IPS-18a (cell line): ENCODE data around the gene SCGB1D2.

Experiments
- H3K27ac ChIP-seq: one replicate; pipeline ENCODE4 v1.5.1; 2013; ENCODE audit warnings: low read length
- H3K27me3 ChIP-seq: one replicate; pipeline ENCODE4 v1.6.1; 2013; ENCODE audit warnings: mild to moderate bottlenecking, low read length; ENCODE audit not compliant: control insufficient read depth, insufficient read depth
- H3K36me3 ChIP-seq: one replicate; pipeline ENCODE4 v1.6.1; 2013; ENCODE audit warnings: low read depth, low read length; ENCODE audit not compliant: control insufficient read depth
- H3K4me1 ChIP-seq: one replicate; pipeline ENCODE4 v1.6.1; 2013; ENCODE audit warnings: low read depth, low read length; ENCODE audit not compliant: control insufficient read depth
- H3K4me3 ChIP-seq: one replicate; pipeline ENCODE4 v1.5.1; 2013; ENCODE audit warnings: low read length
- H3K9ac ChIP-seq: one replicate; pipeline ENCODE4 v1.6.1; 2013; ENCODE audit warnings: mild to moderate bottlenecking, low read length, moderate library complexity
- H3K9me3 ChIP-seq: one replicate; pipeline ENCODE4 v1.6.1; 2013; ENCODE audit warnings: low read depth, low read length; ENCODE audit not compliant: control insufficient read depth

SCGB1D2 gene

DNA sequence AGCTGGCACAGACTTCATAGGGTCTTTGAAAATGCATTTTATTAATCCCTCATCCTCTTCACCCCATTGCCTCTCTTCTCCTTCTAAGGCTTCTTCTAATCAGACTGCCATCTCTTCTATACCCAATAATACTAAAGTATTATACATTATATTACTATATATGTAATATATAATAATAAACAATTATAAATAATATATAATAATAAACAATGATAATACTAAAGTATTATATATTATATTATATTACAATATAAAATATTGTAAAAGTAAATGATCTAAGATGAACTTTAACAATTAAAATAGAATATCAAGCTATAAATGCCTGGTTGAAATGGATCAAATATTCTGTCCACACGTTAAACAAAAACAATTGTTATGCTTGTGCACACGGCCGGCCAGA is 20.5 kb upstream of the SCGB1D2 start:
- no peaks in the 10 kb centered on the region for H3K27me3 ChIP-seq
- H3K4me3 ChIP-seq, result no peak overlapping the region
- H3K27ac ChIP-seq, result no peak overlapping the region
- no peaks in the 10 kb centered on the region for H3K4me1 ChIP-seq
- no peaks in the 10 kb centered on the region for H3K36me3 ChIP-seq
- H3K9ac ChIP-seq, result no peak overlapping the region
- H3K9me3 ChIP-seq, result peaks cover 17% of the 10 kb centered on the region

- H3K36me3 ChIP-seq, result no peaks in the 10 kb centered on the region
- H3K4me3 ChIP-seq, result no peak overlapping the region
- no peaks in the 10 kb centered on the region for H3K4me1 ChIP-seq
- no peak overlapping the region for H3K27ac ChIP-seq
- peaks cover 17% of the 10 kb centered on the region for H3K9me3 ChIP-seq
- no peak overlapping the region for H3K9ac ChIP-seq
- no peaks in the 10 kb centered on the region for H3K27me3 ChIP-seq
Measured at GRCh38 chr11:62223095-62223494, 18.9 kb upstream of the SCGB1D2 start.

DNA sequence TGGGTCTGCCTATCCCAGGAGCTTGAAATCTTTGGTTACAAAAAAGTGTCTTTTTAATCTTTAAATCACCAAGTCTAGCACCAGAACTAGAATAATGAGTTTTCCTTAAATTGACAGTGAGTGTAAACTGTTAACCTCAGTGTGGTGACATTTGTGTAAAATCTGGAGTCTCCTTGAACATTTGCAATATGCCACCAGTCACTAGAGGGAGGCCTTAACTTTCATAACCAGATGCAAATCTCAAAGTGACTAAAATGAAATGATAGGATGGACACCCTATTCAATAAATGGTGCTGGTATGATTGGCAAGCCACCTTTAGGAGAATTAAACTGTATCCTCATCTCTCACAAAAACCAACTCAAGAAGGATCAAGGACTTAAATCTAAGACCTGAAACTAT is 8.3 kb upstream of the SCGB1D2 start:
- peaks cover 4% of the 10 kb centered on the region for H3K27me3 ChIP-seq
- H3K4me1 ChIP-seq, result no peaks in the 10 kb centered on the region
- H3K4me3 ChIP-seq, result no peak overlapping the region
- no peaks in the 10 kb centered on the region for H3K9me3 ChIP-seq
- H3K9ac ChIP-seq, result no peak overlapping the region
- no peaks in the 10 kb centered on the region for H3K36me3 ChIP-seq
- no peak overlapping the region for H3K27ac ChIP-seq

GRCh38 chr11:62236187-62236586 is 5.9 kb upstream of the SCGB1D2 start:
- Histone ChIP-seq H3K27me3 (peaks cover 4% of the 10 kb centered on the region), H3K9ac (no peak overlapping the region), H3K4me1 (no peaks in the 10 kb centered on the region), H3K4me3 (no peak overlapping the region), H3K36me3 (no peaks in the 10 kb centered on the region), H3K9me3 (no peaks in the 10 kb centered on the region), H3K27ac (no peak overlapping the region)

DNA sequence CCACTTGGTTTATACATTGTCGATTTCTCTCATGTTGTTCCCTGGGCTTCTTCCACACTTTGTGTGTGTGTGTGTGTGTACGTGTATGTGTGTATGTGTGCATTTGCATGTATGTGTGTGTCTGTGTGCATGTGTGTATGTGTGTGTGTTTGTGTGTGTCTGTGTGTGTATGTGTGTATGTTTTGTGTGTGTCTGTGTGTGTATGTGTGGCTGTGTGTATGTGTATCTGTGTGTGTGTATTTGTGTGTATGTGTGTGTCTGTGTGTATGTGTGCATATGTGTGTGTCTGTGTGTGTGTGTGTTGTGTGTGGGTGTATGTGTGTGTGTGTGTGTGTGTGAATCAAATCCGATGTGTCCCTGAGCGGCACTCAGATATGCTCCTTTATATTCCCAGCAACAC is 4.5 kb upstream of the SCGB1D2 start:
- H3K4me1 ChIP-seq, result no peaks in the 10 kb centered on the region
- no peaks in the 10 kb centered on the region for H3K9me3 ChIP-seq
- no peaks in the 10 kb centered on the region for H3K36me3 ChIP-seq
- no peak overlapping the region for H3K9ac ChIP-seq
- peaks cover 4% of the 10 kb centered on the region for H3K27me3 ChIP-seq
- H3K4me3 ChIP-seq, result no peak overlapping the region
- H3K27ac ChIP-seq, result no peak overlapping the region

GRCh38 chr11:62238151-62238550 is 3.9 kb upstream of the SCGB1D2 start:
- no peak overlapping the region for H3K9ac ChIP-seq
- no peak overlapping the region for H3K27ac ChIP-seq
- H3K9me3 ChIP-seq, result no peaks in the 10 kb centered on the region
- H3K4me1 ChIP-seq, result no peaks in the 10 kb centered on the region
- H3K27me3 ChIP-seq, result peaks cover 4% of the 10 kb centered on the region
- no peak overlapping the region for H3K4me3 ChIP-seq
- no peaks in the 10 kb centered on the region for H3K36me3 ChIP-seq

DNA sequence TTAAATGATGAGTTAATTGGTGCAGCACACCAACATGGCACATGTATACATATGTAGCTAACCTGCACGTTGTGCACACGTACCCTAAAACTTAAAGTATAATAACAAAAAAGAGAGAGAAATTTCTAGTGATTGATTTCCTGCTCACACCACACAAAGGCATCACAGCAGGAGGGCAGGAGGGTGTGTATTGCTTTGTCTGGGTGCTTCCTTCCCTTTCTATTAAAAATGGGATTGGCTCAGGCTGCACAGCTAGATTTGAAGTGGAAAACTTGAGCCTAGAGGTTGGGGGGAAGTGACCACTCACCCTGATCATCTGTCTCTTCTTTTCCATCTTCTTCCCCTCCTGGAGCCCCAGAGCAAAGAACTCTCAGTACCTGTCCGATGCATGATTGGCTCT is 944 bp upstream of the SCGB1D2 start:
- no peak overlapping the region for H3K9ac ChIP-seq
- no peak overlapping the region for H3K4me3 ChIP-seq
- H3K27me3 ChIP-seq, result peaks cover 4% of the 10 kb centered on the region
- H3K4me1 ChIP-seq, result no peaks in the 10 kb centered on the region
- H3K27ac ChIP-seq, result no peak overlapping the region
- no peaks in the 10 kb centered on the region for H3K9me3 ChIP-seq
- no peaks in the 10 kb centered on the region for H3K36me3 ChIP-seq

- no peak overlapping the region for H3K27ac ChIP-seq
Measured at GRCh38 chr11:62245271-62245753, 3.3 kb downstream of the SCGB1D2 start.

GRCh38 chr11:62251698-62252097 is 9.7 kb downstream of the SCGB1D2 start:
- no peaks in the 10 kb centered on the region for H3K36me3 ChIP-seq
- no peak overlapping the region for H3K4me3 ChIP-seq
- no peaks in the 10 kb centered on the region for H3K27me3 ChIP-seq
- no peak overlapping the region for H3K27ac ChIP-seq
- peaks cover 7% of the 10 kb centered on the region for H3K9me3 ChIP-seq
- H3K4me1 ChIP-seq, result no peaks in the 10 kb centered on the region
- no peak overlapping the region for H3K9ac ChIP-seq

More at GRCh38 chr11:62245271-62245753, 3.3 kb downstream of the SCGB1D2 start:
- H3K27me3 ChIP-seq, result no peaks in the 10 kb centered on the region
- no peaks in the 10 kb centered on the region for H3K9me3 ChIP-seq
- no peaks in the 10 kb centered on the region for H3K4me1 ChIP-seq
- no peak overlapping the region for H3K9ac ChIP-seq
- H3K36me3 ChIP-seq, result no peaks in the 10 kb centered on the region
- no peak overlapping the region for H3K4me3 ChIP-seq

- no peak overlapping the region for H3K9ac ChIP-seq
- H3K27ac ChIP-seq, result no peak overlapping the region
- H3K27me3 ChIP-seq, result no peaks in the 10 kb centered on the region
- H3K4me3 ChIP-seq, result no peak overlapping the region
- peaks cover 7% of the 10 kb centered on the region for H3K9me3 ChIP-seq
- H3K4me1 ChIP-seq, result no peaks in the 10 kb centered on the region
- H3K36me3 ChIP-seq, result no peaks in the 10 kb centered on the region
Measured at GRCh38 chr11:62253999-62254542, 12.0 kb downstream of the SCGB1D2 start.

DNA sequence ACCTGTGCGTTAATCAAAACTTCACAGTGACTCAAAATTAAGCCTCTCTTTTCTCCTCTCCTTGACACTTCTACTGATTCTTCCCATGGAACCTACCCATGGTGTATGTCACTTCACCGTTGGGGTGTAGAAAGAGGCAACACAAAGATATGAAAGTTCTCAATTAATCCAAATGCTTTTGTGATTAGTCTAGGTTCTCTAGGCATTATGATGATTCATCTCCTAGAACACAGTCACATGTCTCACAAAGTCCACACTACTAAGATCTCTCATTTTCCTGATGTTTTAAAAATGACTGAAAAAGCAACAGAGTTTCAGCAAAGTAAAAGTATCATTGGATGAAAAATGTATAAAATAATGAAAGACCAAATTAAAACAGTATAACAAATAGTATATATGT is 14.2 kb downstream of the SCGB1D2 start:
- no peaks in the 10 kb centered on the region for H3K36me3 ChIP-seq
- H3K27ac ChIP-seq, result no peak overlapping the region
- peaks cover 7% of the 10 kb centered on the region for H3K9me3 ChIP-seq
- no peak overlapping the region for H3K4me3 ChIP-seq
- H3K27me3 ChIP-seq, result no peaks in the 10 kb centered on the region
- H3K9ac ChIP-seq, result no peak overlapping the region
- H3K4me1 ChIP-seq, result no peaks in the 10 kb centered on the region

- H3K9me3 ChIP-seq, result no peaks in the 10 kb centered on the region
- no peak overlapping the region for H3K9ac ChIP-seq
- no peaks in the 10 kb centered on the region for H3K36me3 ChIP-seq
- H3K4me1 ChIP-seq, result no peaks in the 10 kb centered on the region
- H3K4me3 ChIP-seq, result no peak overlapping the region
- no peaks in the 10 kb centered on the region for H3K27me3 ChIP-seq
- H3K27ac ChIP-seq, result no peak overlapping the region
Measured at GRCh38 chr11:62260261-62260953, 18.4 kb downstream of the SCGB1D2 start.
